AG04450 (cell line): ENCODE results near the gene SAPCD2. TPM values are rescaled to one million over a fixed set of nuclear protein-coding genes. Genes with fewer than 3 reads are reported as not detected.
"Not testable (repeated sequence)": the region's sequence is repeated elsewhere in the genome, so short reads cannot be mapped to it uniquely, and the experiment has no call there.

Source experiments
- CTCF ChIA-PET: fragments of 300-600, 350-600 bp; formaldehyde crosslinking; extraction: SDS; loops from one replicate; lab custom pipeline; 2022; ENCODE audit warnings: antibody characterized with exemption, inconsistent platforms; lab: Charles Lee
- POLR2A ChIA-PET: fragments of 350-600 bp; formaldehyde crosslinking; extraction: SDS; loops from one replicate; lab custom pipeline; 2021; ENCODE audit warnings: antibody characterized with exemption, inconsistent platforms; lab: Yijun Ruan, JAX
- DNase-seq: peaks from one replicate; pipeline ENCODE4 v3.0.0-alpha.2; 2011; ENCODE audit warnings: low read depth, low spot score
- H3K27ac ChIP-seq: one replicate; pipeline ENCODE4 v1.5.1; 2012; ENCODE audit warnings: low read depth, low read length, control low read depth
- H3K27me3 ChIP-seq: one replicate; pipeline ENCODE4 v1.6.0; 2012; ENCODE audit warnings: low read length; ENCODE audit not compliant: control insufficient read depth, insufficient read depth
- H3K4me3 ChIP-seq: 2 replicates; pipeline ENCODE4 v1.5.1; 2011; ENCODE audit warnings: mild to moderate bottlenecking, low read depth, low read length, control low read depth
- H3K9me3 ChIP-seq: 2 replicates; pipeline ENCODE4 v1.5.1; 2012; ENCODE audit warnings: low read length; ENCODE audit not compliant: control insufficient read depth, insufficient read depth
- CTCF ChIP-seq: IDR thresholded peaks from 2 replicates; pipeline ENCODE4 v1.5.1; 2011; ENCODE audit warnings: low read depth, low read length, control low read depth, inconsistent platforms
- polyA plus RNA-seq: library from polyadenylated mRNA; depleted of rRNA; stranded (reverse); fragments of >200 nt; gene quantifications from 2 replicates; pipeline ENCODE4 v1.2.3, GENCODE V29; 2011

Gene SAPCD2
- polyA plus RNA-seq, 1 experiment: 1.5 TPM

DNA sequence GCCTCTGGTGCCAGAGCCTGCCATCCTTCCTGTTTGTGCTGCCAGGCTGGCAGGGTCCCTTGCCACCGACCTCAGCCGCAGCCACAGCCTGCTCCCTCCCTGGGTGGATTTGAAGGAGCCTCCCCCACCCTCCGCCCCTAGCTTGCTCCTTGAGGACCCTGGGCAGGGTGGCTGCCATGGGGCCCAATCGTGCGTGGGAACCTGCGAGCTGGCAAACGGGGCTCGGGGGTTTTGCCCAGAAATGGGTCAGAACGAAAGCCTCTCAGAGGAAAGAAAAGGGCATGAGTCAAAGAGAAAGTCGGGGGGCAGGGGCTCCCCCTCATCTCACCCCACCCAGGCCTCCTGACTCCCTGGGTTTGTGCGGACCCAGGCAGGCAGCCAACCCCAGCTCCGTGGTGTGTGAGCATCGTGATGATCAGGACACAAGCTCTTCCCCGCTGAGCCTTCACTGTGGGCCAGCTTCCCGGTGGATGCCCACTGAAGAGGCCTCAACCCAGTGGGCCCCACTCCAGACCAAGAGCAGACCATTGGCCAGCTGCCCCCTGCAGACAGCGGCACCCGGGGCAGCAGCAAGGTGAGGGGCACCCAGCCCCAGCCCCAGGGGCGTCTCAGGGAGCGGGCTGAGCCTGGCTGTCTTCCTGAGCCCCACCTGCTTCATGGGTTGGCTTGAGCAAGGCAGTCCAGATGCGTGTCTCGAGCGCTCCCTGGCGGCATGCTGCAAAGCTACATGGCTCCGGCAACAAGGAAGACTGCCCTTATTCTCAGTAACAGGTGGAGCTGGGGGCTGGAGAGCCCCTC lies 35.4 kb downstream of the SAPCD2 start:
- H3K27ac ChIP-seq: no peak overlapping the region
- ChIA-PET CTCF (interaction anchor here (0.5 to 5.1 kb wide), 33 partner anchors 9 to 307 kb away, joined by 3 to 105 read pairs (median 4); partner anchors contain the start of genes AJM1, CLIC3, LCN12 and MAN1B1), POLR2A (interaction anchor here (2.0 kb wide), 1 partner anchor 87 kb away, joined by 10 read pairs; no protein-coding TSS in a partner anchor)
- peak; percentile 93 for TF ChIP-seq CTCF
- DNase-seq: peak; percentile 63
- H3K4me3 ChIP-seq: no peak overlapping the region
- no peaks in the 10 kb centered on the region; the same call in 1 of the 2 replicates for H3K9me3 ChIP-seq
- no peaks in the 10 kb centered on the region for H3K27me3 ChIP-seq

- no peaks in the 10 kb centered on the region; the same call in 1 of the 2 replicates for H3K9me3 ChIP-seq
- ChIA-PET POLR2A (interaction anchor here (2.0 kb wide), 1 partner anchor 86 kb away, joined by 10 read pairs; no protein-coding TSS in a partner anchor), CTCF (interaction anchor here (0.6 to 5.1 kb wide), 16 partner anchors 8 to 247 kb away, joined by 3 to 105 read pairs (median 6); partner anchors contain the start of genes MAN1B1, NPDC1 and TMEM141)
- TF ChIP-seq CTCF: no peak
- H3K27me3 ChIP-seq: no peaks in the 10 kb centered on the region
- no peak overlapping the region for H3K27ac ChIP-seq
- H3K4me3 ChIP-seq: no peak overlapping the region
- no peak for DNase-seq
Measured at GRCh38 chr9:137034039-137034708, 36.2 kb downstream of the SAPCD2 start.

GRCh38 chr9:137033481-137033880 lies 36.9 kb downstream of the SAPCD2 start:
- DNase-seq, H3K27me3 ChIP-seq, POLR2A ChIA-PET, H3K4me3 ChIP-seq, H3K9me3 ChIP-seq, H3K27ac ChIP-seq: not testable (repeated sequence)
- CTCF ChIA-PET: interaction anchor here (3.2 to 5.1 kb wide), 3 partner anchors 13 to 246 kb away, joined by 16 to 105 read pairs (median 31); partner anchors contain the start of gene NPDC1

DNA sequence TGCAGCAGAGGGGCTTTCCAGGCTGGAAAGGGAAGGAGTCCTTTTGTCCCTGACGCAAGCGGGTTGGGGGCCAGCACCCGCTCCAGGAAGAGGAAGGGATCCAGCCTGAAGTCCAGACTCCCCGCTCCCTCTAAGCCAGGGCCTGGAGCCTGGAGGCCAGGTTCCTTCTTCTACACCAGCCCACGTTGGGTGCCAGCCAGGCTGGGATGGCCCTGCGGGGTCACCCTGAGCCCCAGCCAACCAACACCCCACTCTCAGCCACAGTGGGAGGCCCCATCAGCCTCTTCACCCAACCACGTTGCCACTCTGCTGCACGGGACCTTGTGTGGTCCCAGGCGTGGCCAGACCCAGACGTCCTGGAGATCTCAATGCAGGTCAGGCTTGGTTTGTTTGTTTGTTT lies 37.5 kb downstream of the SAPCD2 start:
- TF ChIP-seq CTCF: no peak
- H3K27me3 ChIP-seq: no peaks in the 10 kb centered on the region
- ChIA-PET CTCF (no interaction called here), POLR2A (no interaction called here)
- no peak for DNase-seq
- no peak overlapping the region for H3K27ac ChIP-seq
- no peaks in the 10 kb centered on the region; the same call in 1 of the 2 replicates for H3K9me3 ChIP-seq
- H3K4me3 ChIP-seq: no peak overlapping the region

DNA sequence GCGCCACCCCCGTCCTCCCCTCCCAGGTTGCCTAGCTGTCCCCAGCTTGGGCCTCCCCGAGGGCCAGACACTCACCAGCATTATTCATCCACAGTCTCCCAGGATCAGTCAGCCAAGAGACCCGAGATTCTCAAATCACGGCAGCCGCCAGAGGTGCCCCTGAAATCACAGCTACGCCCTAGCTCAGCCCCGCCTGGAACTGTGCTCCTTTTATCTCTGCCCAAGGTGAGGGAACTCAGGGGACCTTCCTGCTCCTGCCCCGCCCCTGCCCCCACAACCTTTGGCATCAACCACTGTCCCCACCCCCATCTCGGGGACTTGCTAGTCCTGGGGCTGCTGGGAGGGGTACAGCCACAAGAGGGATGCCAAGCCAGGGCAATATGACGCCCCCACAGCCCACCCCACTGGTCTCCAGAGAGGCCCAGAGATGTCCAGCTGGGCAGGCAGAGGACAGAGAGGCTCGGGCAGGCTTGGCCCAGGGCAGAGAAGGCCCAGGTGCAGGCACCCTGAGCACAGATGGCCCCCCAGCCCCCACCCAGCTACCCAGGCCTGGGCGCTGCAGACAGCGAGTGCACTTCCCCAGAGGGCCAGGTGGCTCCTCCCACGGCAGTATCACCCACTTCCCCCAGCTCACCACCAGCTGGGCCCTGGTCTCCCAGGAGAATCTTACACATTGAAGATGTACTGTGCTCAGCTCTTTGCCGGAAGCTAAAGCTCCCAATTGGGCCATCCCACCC lies 38.3 kb downstream of the SAPCD2 start, which contains the start of gene FUT7:
Gene FUT7, minus strand, starts transcription at position 185 of the 737 bp plus-strand sequence. Its CDS starts 97 bp downstream, at position 88.
- ChIA-PET CTCF (interaction anchor here (0.6 to 1.3 kb wide), 3 partner anchors 14 to 245 kb away, joined by 4 to 6 read pairs (median 4); no protein-coding TSS in a partner anchor), POLR2A (interaction anchor here (0.7 kb wide), 1 partner anchor 241 kb away, joined by 3 read pairs; the partner anchor contains the start of gene TMEM141)
- Histone ChIP-seq H3K27me3 (no peaks in the 10 kb centered on the region), H3K9me3 (no peaks in the 10 kb centered on the region; the same call in 1 of the 2 replicates), H3K27ac (no peak within 1 kb of the TSS), H3K4me3 (no peak within 1 kb of the TSS)
- no peak for DNase-seq
- TF ChIP-seq CTCF: no peak
